Body of pancreas (tissue), 4 donors: Measurements from ENCODE around the gene KIF21A. TPM values are rescaled to one million over a fixed set of nuclear protein-coding genes. Genes with fewer than 3 reads are reported as not detected.

Source experiments
- ATAC-seq: fragments of 150-250 bp; one replicate; pipeline ENCODE4 v1.9.1; 2016
- DNase-seq, 4 donors: peaks; one replicate each; pipeline ENCODE4 v3.0.0-alpha.2; 2019
- H3K27ac ChIP-seq, 4 donors: fragments of 200-600 bp; sonication (generic); 1 replicate in 3 of 4; 2 replicates in 1 of 4; pipeline versions ENCODE4 v1.5.1 to v1.6.1; 2016 to 2019; ENCODE audit warnings: mild to moderate bottlenecking in 1 of 4, mixed read lengths in 1 of 4, moderate library complexity in 1 of 4
- H3K27me3 ChIP-seq, 2 donors: fragments of 200-600 bp; sonication (generic); one replicate each; pipeline ENCODE4 v1.6.0; 2016; ENCODE audit warnings: mild to moderate bottlenecking in 1 of 2
- H3K36me3 ChIP-seq, 2 donors: fragments of 200-600 bp; sonication (generic); replicated peaks in 1 of 2; 2 replicates each; pipeline ENCODE4 v1.5.1; 2016; ENCODE audit warnings: low read depth in 2 of 2; ENCODE audit not compliant: insufficient read depth in 1 of 2
- H3K4me1 ChIP-seq: fragments of 200-600 bp; sonication (generic); one replicate; pipeline ENCODE4 v1.6.0; 2016
- H3K4me3 ChIP-seq, 2 donors: fragments of 200-600 bp; sonication (generic); 1 replicate in 1 of 2; 2 replicates in 1 of 2; pipeline ENCODE4 v1.5.1; 2016 to 2019
- H3K9me3 ChIP-seq, 3 donors: fragments of 200-600 bp; sonication (generic); 1 replicate in 2 of 3; 2 replicates in 1 of 3; pipeline ENCODE4 v1.5.1; 2016
- CTCF ChIP-seq, 7 experiments: fragments of 450-650 bp in 4 of 7; fragments of 200-600 bp in 3 of 7; sonication (generic) in 3 of 7; IDR thresholded peaks; one replicate each; pipeline ENCODE4 v1.5.1; 2016 to 2019; ENCODE audit warnings: antibody characterized with exemption in 7 of 7
- POLR2A ChIP-seq, 3 donors: fragments of 450-650 bp; IDR thresholded peaks; one replicate each; pipeline ENCODE4 v1.6.1; 2016; ENCODE audit warnings: antibody characterized with exemption in 3 of 3, mild to moderate bottlenecking in 2 of 3
- WGBS, 2 donors: methylation state at CpG; one replicate each; pipeline ENCODE4 v1.1.5; 2017; 5-methylcytosine and 5-hydroxymethylcytosine counted together
- intact Hi-C: fragments of 100-400 bp; cut with DNase I; formaldehyde crosslinking; loops from one replicate; pipeline ENCODE4 v1.15.1; 2023
- total RNA-seq, 2 donors: library from RNA; depleted of rRNA; stranded (reverse); fragments of >200 nt; gene quantifications; one replicate each; pipeline ENCODE4 v1.1.0, GENCODE V29; 2016

The KIF21A gene
- total RNA-seq, 2 donors from 2014 or later, result 19.5 to 49.1 TPM

GRCh38 chr12:39419471-39419870 lies 23.4 kb downstream of the KIF21A start:
- ATAC-seq (no peak), DNase-seq (no peak)
- no peaks in the 10 kb centered on the region for H3K9me3 ChIP-seq
- no peaks in the 10 kb centered on the region for H3K36me3 ChIP-seq
- H3K4me1 ChIP-seq, result no peaks in the 10 kb centered on the region
- H3K4me3 ChIP-seq, result no peak overlapping the region
- no peak overlapping the region for H3K27ac ChIP-seq
- no peak for TF ChIP-seq CTCF (IDR thresholded peaks at IDR 0.05)
- no peak for TF ChIP-seq POLR2A (IDR thresholded peaks at IDR 0.05)
- intact Hi-C loops, result no loop called here
- H3K27me3 ChIP-seq, result no peaks in the 10 kb centered on the region
- WGBS, 2 donors, result 91 to 92% methylated on average over 2 of the region's 2 CpGs

- WGBS, 2 donors, result 98 to 100% methylated on average over 2 of the region's 2 CpGs
- H3K4me1 ChIP-seq, result peaks cover 4% of the 10 kb centered on the region
- intact Hi-C loops, result no loop called here
- no peaks in the 10 kb centered on the region for H3K36me3 ChIP-seq
- H3K4me3 ChIP-seq, result no peak overlapping the region
- DNase-seq, result no peak
- H3K27ac ChIP-seq, result no peak overlapping the region
- no peaks in the 10 kb centered on the region for H3K27me3 ChIP-seq
- H3K9me3 ChIP-seq, result no peaks in the 10 kb centered on the region
- ATAC-seq, result no peak
- TF ChIP-seq CTCF (IDR thresholded peaks at IDR 0.05), result no peak
- TF ChIP-seq POLR2A (IDR thresholded peaks at IDR 0.05), result no peak
Measured at GRCh38 chr12:39417916-39418315, 25.0 kb downstream of the KIF21A start.

GRCh38 chr12:39413836-39414771 lies 28.8 kb downstream of the KIF21A start:
- H3K36me3 ChIP-seq, result no peaks in the 10 kb centered on the region
- 51 to 56% methylated on average over 2 of the region's 2 CpGs for WGBS, 2 donors
- DNase-seq, result no peak
- ATAC-seq, result no peak
- TF ChIP-seq POLR2A (IDR thresholded peaks at IDR 0.05), result no peak
- TF ChIP-seq CTCF (IDR thresholded peaks at IDR 0.05), result no peak
- intact Hi-C loops, result no loop called here
- no peak overlapping the region for H3K27ac ChIP-seq
- no peak overlapping the region for H3K4me3 ChIP-seq
- peaks cover 4% of the 10 kb centered on the region for H3K4me1 ChIP-seq
- H3K9me3 ChIP-seq, result no peaks in the 10 kb centered on the region
- no peaks in the 10 kb centered on the region for H3K27me3 ChIP-seq

GRCh38 chr12:39412210-39412609 lies 30.7 kb downstream of the KIF21A start:
- ATAC-seq (no peak), DNase-seq (no peak)
- TF ChIP-seq POLR2A (IDR thresholded peaks at IDR 0.05), result no peak
- TF ChIP-seq CTCF (IDR thresholded peaks at IDR 0.05), result no peak
- WGBS, 2 donors, result 89 to 97% methylated on average over 6 of the region's 6 CpGs
- no peak overlapping the region for H3K4me3 ChIP-seq
- peaks cover 4% of the 10 kb centered on the region for H3K4me1 ChIP-seq
- intact Hi-C loops, result no loop called here
- H3K27ac ChIP-seq, result no peak overlapping the region
- no peaks in the 10 kb centered on the region for H3K36me3 ChIP-seq
- H3K27me3 ChIP-seq, result no peaks in the 10 kb centered on the region
- no peaks in the 10 kb centered on the region for H3K9me3 ChIP-seq

GRCh38 chr12:39406262-39406661 lies 36.7 kb downstream of the KIF21A start:
- Histone ChIP-seq H3K36me3 (no peaks in the 10 kb centered on the region), H3K27me3 (no peaks in the 10 kb centered on the region), H3K4me3 (no peak overlapping the region), H3K4me1 (peaks cover 6% of the 10 kb centered on the region), H3K27ac (no peak overlapping the region), H3K9me3 (no peaks in the 10 kb centered on the region)
- ATAC-seq (no peak), DNase-seq (no peak)
- TF ChIP-seq POLR2A (IDR thresholded peaks at IDR 0.05), result no peak
- no peak for TF ChIP-seq CTCF (IDR thresholded peaks at IDR 0.05)
- intact Hi-C loops, result no loop called here
